ENCODE results near the gene PC.
"Not testable (repeated sequence)": the region's sequence is repeated elsewhere in the genome, so short reads cannot be mapped to it uniquely, and the experiment has no call there.

Gene PC

GRCh38 chr11:66958232-66958955 is at the start of gene PC:
Gene PC, minus strand, starts transcription at chr11:66958383. Its CDS starts 86,224 bp downstream, at chr11:66872159.
- peak; percentile 100 for DNase-seq (ENCODE audit: low read depth)

- no peak for DNase-seq (ENCODE audit: low read depth)
Measured at GRCh38 chr11:67007126-67007525, 48.9 kb upstream of the PC start.

GRCh38 chr11:67006029-67006884 is 48.1 kb upstream of the PC start:
- no peak for DNase-seq (ENCODE audit: low read depth)

DNA sequence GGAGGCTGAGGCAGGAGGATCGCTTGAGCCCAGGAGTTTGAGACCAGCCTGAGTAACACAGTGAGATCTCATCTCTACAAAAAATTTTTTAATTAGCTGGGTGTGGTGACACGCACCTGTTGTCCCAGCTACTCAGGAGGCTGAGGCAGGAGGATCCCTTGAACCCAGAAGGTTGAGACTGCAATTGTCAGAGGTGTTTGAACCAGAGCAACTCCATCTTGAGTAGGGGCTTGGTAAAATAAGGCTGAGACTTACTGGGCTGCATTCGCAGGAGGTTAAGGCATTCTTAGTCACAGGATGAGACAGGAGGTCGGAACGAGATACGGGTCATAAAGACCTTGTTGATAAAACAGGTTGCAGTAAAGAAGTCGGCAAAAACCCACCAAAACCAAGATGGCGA is 47.0 kb upstream of the PC start:
- not testable (repeated sequence) for DNase-seq (ENCODE audit: low read depth)

DNA sequence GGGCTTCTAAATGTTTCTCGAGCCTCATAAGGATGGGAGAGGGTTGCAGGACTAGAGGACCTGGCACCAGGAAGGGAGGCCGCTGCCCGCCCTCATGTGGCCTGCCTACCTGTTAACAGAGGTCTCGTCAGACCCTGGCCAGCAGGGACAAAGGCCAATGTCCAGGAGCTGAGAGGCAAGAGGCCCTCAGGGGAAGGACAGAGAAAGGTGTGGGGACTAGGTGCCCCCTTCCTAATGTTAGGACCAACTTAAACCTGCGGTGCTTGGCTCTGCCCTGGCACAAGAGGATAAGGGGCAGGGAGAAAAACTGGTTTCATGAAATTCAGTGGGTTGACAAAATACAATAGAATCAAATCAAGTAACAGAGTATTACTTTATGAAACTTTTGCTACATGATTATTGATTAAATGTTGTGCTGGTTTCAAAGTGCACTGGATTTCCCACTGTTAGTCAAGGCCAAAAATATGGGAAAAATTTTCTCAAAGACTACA is 44.8 kb upstream of the PC start:
- DNase-seq (ENCODE audit: low read depth): no peak

DNA sequence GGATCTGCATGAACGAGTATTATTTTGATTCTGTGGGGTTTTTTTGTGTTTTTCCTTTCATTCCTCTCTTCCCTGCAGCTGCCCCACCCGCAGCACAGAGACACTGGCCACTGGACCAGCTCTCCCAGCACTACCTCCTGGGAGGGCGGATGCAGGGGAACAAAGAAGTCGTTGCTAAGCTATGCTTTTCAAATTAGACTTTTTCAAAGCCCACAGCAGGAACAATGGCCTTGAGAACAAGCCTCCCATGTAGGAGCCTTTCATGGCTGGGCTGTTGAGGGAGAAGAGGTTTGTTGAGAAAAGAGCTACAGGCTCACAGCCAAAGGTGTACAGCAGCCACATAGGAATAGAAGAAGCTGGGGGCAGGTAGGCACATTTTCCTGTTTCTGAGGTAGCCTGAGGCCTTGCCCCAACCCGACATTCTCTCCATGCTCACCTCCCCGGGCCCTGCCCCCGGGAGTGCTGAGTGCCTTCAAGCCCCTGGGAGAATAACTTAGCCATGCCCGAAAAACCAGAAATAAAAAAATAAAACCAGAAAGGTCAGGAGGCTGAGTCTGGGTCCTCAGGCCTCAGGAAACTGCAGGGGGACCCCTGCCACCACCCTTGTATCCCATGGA is 44.2 kb upstream of the PC start:
- no peak for DNase-seq (ENCODE audit: low read depth)

DNA sequence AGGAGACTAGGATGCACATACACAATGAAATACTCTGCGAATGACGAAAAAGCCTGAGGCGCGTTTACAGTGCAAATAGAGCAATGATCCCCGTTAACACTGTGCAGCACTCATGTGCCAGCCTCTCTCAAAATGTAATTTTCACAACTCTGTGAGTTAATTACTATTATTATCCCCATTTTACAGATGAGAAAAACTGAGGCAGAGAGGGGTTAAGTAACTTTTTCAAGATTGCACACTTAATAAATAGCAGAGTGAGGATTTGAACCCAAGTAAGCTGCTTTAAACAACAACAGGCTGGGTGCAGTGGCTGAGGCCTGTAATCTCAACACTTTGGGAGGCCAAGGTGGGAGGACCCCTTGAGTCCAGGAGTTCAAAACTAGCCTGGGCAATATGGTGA is 43.1 kb upstream of the PC start:
- no peak for DNase-seq (ENCODE audit: low read depth)

DNA sequence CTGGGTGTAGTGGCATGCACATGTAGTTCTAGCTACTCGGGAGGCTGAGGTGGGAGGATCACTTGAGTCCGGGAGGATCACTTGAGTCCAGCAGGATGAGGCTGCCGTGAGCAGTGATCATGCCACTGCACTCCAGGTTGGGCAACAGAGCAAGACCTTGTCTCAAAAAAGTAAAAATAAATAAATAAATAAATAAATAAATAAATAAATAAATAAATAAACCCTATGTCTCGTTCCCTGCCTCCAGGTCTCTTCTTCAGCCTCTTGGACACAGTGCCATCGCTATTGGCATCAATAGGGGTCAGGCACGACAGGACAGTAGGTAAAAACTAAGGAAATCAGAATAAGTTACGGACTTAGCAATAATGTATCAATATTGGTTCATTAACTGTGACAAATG is 41.4 kb upstream of the PC start:
- no peak for DNase-seq (ENCODE audit: low read depth)

DNA sequence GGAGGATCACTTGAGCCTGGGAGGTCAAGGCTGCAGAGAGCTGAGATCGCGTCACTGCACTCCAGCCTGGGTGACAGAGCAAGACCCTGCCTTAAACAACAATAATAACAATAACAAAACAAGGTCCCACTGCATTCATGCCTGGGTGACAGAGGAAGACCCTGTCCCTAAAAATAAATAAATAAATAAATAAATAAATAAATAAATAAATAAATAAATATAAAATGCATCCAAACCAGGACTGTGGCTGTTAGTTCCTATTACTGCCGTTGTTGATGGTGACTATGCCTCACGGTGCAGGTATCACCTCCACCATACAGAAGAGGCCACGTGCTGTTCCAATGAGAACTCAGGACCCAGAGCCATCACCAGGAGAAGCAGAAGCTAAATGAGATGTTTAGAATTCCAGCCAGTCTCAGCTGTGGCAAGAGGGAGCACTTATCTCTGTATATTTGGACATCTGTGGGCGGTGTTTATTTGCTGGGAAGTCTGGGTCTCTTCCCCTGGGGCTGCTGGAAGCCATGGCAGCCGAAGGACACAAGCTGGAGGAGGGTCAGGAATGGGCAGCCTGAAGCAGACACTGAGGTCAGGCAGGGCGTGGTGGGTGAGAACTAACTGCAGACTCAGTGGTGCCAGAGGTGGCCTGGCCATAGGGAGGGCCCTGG is 38.6 kb upstream of the PC start:
- DNase-seq (ENCODE audit: low read depth): no peak

GRCh38 chr11:66992041-66992440 is 33.9 kb upstream of the PC start:
- DNase-seq (ENCODE audit: low read depth): no peak

DNA sequence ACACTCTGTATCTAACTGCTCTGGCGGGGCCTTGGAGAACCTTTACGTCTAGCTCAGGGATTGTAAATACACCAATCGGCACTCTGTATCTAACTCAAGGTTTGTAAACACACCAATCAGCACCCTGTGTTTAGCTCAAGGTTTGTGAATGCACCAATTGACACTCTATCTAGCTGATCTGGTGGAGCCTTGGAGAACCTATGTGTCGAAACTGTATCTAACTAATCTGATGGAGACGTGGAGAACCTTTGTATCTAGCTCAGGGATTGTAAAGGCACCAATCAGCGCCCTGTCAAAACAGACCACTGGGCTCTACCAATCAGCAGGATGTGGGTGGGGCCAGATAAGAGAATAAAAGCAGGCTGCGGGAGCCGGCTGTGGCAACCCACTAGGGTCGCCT is 31.2 kb upstream of the PC start:
- not testable (repeated sequence) for DNase-seq (ENCODE audit: low read depth)

DNA sequence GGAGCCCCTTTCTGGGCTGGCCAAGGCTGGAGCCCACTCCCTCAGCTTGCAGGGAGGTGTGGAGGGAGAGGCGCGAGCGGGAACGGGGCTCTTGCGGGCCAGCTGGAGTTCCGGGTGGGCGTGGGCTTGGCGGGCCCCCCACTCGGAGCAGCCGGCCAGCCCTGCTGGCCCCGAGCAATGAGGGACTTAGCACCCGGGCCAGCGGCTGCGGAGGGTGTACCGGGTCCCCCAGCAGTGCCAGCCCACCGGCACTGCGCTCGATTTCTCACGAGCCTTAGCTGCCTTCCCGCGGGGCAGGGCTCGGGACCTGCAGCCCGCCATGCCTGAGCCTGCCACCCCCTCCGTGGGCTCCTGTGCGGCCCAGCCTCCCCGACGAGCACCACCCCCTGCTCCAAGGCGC is 30.6 kb upstream of the PC start:
- DNase-seq (ENCODE audit: low read depth): not testable (repeated sequence)

DNA sequence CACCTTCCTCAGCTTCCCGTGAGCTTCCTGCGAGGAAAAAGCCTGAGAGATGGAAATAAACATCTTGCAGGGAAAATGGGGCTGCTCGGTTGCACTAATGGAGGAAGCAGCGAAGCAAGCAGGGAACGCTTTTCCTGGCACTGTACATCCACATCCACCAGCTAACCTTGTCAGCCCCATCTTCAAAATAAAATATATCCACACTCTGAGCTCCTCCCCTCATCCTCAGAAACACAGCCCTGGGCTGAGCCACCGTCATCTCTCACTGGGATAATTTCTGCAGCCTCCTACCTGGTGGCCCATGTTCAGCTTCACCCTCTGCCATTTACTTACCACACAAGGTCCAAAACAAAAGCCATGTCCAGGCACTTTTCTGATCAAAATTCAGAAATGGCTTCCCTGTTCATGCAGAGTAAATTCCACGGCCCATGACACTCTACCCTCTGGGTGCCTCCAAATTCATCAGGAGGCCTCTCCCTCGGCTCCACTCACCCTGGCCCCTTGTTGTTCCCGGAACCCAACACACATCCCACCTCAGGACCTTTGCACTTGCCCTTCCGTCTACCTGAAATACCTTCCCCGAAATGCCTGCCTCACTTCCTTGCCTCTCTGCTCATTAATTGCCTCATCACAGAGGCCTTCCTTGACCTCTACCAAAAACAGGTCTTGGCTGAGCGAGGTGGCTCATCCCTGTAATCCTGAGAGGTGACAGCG is 29.9 kb upstream of the PC start:
- DNase-seq (ENCODE audit: low read depth): no peak

DNA sequence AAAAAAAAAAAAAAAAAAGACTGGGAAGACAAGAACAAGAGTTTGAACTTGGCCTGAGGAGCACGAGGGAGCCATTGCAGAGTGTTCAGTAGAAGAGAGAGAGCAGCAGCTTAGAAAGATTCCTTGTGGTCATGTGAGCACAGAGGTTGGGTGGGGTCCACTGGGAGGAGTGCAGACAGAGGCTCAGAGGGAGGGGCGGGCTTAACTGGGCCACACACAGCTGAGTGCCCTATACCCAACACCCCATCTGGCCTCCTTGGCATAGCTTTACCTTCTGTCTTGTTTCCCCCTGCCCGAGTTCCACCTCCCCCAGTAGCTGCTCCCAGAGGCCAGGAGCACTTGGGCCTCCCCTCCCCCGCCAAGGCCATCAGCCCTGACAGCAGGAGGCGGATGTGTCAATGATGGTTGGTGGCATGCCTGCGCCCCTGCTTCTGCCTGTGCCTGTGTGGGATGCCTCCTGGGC is 29.0 kb upstream of the PC start:
- DNase-seq (ENCODE audit: low read depth): no peak

GRCh38 chr11:66986178-66986545 is 28.0 kb upstream of the PC start:
- DNase-seq (ENCODE audit: low read depth): no peak

- DNase-seq (ENCODE audit: low read depth): no peak
Measured at GRCh38 chr11:66985508-66986177, 27.5 kb upstream of the PC start.

DNA sequence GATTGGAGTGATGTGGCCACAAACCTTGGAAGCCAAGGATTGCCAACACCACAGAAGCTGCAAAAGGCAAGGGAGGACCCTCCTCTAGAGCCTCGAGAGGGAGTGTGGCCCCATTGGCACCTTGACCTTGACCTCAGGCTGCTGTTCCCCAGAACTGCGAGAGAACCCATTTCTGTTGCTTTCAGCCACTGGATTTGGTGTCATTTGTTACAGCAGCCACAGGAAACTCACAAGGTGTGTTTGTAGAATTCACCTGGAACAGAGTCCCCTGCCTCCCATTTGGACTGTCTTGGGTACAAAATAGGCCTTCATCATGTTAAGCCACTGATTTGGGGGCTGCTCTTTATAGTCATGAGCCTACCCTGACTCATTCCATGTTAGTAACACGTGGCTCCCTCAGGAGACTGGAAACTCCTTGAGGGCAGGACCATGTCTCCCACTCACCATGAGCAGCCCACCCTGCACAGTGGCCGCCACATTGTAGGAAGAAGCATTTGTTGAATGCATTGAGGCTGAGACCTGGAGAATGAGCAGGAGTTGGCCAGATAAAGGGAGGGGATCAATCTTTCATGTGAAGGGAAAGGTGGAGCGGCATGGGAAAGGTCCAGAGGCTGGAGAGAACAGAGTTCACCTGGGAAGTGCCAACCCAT is 25.2 kb upstream of the PC start:
- DNase-seq (ENCODE audit: low read depth): no peak

DNA sequence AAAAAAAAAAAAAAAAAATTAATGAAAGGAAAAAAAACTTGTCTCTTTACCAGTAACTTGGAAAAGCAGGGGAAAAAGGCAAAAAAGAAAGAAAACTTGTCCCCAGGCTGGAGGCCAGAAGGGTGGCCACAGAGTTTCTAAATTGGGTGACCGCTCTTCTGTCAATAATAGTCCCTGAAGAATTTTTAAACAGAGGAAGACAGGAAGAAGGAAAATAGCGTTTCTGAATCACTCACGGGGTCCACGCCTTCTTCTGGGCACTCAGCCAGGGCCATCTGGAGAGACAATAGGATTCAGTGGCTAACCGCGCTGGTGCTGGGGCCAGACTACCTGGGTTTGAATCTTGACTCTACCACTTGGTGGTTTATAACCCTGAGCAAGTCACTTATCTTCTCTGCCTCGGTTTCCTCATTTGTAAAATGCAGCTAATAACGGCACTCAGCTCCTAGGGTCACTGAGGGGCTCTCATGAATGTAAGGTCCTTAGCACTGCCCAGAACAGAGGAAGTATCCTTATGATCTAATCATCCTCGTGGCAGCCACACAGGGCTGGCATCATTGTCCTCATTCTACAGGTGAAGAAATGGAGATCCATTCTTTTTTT is 23.9 kb upstream of the PC start:
- peak; percentile 69 for DNase-seq (ENCODE audit: low read depth)

DNA sequence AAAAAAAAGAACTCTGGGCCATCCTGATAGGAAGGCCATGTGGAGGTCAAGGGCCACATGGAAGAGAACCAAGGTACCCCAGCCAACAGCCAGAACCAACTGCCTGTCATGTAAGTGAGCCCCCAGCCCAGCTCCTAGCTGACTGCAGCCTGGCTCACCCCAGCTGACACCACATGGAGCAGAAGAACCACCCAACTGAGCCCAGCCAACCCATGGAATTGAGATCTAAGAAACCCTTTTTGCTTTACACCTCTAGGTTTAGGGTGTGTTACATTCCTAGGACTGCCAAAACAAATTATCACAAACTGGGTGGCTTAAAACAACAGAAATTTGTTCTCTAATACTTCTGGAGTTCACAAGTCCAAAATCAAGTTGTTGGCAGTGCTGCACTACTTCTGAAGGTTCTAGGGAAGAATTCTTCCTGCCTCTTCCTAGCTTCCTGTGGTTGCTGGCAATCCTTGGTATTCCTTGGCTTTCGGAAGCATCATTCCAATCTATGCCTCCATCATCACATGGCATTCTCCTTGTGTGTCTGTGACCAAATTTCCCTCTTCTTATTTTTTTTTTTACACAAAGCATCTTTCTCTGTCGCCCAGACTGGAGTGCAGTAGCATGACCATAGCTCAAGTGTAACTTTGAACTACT is 21.3 kb upstream of the PC start:
- no peak for DNase-seq (ENCODE audit: low read depth)

DNA sequence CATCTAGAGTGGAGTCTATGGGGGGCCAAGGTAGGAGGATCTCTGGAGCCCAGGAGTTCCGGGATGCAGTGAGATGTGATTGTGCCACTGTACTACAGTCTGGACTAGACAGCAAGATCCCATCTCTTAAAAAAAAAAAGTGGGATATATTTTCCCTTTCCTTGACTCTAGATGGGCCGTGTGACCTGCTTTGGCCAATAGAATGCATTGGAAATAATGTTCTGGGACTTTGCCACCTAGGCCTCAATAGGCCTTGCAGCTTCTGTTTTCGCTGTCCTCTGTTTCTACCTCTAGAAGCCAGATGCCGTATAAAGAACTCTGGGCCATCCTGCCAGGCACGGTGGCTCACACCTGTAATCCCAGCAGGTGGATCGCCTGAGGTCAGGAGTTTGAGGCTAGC is 20.5 kb upstream of the PC start:
- DNase-seq (ENCODE audit: low read depth): no peak

All from fibroblast of the conjunctiva (primary cell).